DOHH2 (cell line): ENCODE data around the gene SYTL2.

Experiments
- H3F3A ChIP-seq: fragments of 200-600 bp; sonication (generic), shearing (Covaris generic); 2 replicates; pipeline ENCODE4 v1.6.0; 2016; ENCODE audit warnings: antibody characterized with exemption, mild to moderate bottlenecking; ENCODE audit not compliant: control insufficient read depth, insufficient read depth
- H3K27ac ChIP-seq: fragments of 200-600 bp; sonication (generic); 2 replicates; pipeline ENCODE4 v1.5.1; 2014; ENCODE audit warnings: low read depth, mild to moderate bottlenecking, low read length, moderate library complexity
- H3K27me3 ChIP-seq: fragments of 200-600 bp; sonication (generic); 2 replicates; pipeline ENCODE4 v1.6.1; 2014; ENCODE audit warnings: mild to moderate bottlenecking, low read length, mixed read lengths; ENCODE audit not compliant: control insufficient read depth
- H3K36me3 ChIP-seq: fragments of 200-600 bp; sonication (generic); 2 replicates; pipeline ENCODE4 v1.6.1; 2014; ENCODE audit warnings: mild to moderate bottlenecking, low read length, moderate library complexity, mixed read lengths; ENCODE audit not compliant: control insufficient read depth
- H3K4me1 ChIP-seq: fragments of 200-600 bp; sonication (generic); 2 replicates; pipeline ENCODE4 v1.6.1; 2014; ENCODE audit warnings: mild to moderate bottlenecking, low read length, mixed read lengths; ENCODE audit not compliant: control insufficient read depth
- H3K4me2 ChIP-seq: fragments of 200-600 bp; sonication (generic); 2 replicates; pipeline ENCODE4 v1.6.0; 2014; ENCODE audit warnings: mild to moderate bottlenecking, low read length, moderate library complexity
- H3K4me3 ChIP-seq: fragments of 200-600 bp; sonication (generic); 2 replicates; pipeline ENCODE4 v1.5.1; 2014; ENCODE audit warnings: mild to moderate bottlenecking, low read length, mixed read lengths
- H3K79me2 ChIP-seq: fragments of 200-600 bp; sonication (generic); 2 replicates; pipeline ENCODE4 v1.6.1; 2014; ENCODE audit warnings: mild to moderate bottlenecking, low read length, mixed read lengths; ENCODE audit not compliant: control insufficient read depth
- H3K9me2 ChIP-seq: fragments of 200-600 bp; sonication (generic); replicated peaks from 2 replicates; pipeline ENCODE4 v1.6.1; 2014; ENCODE audit warnings: mild to moderate bottlenecking, low read length, mixed read lengths; ENCODE audit not compliant: control insufficient read depth
- H3K9me3 ChIP-seq: fragments of 200-600 bp; sonication (generic); 2 replicates; pipeline ENCODE4 v1.6.1; 2014; ENCODE audit warnings: antibody characterized with exemption, low read length, mixed read lengths; ENCODE audit not compliant: control insufficient read depth, insufficient read depth
- H4K20me1 ChIP-seq: fragments of 200-600 bp; sonication (generic); 2 replicates; pipeline ENCODE4 v1.6.0; 2014; ENCODE audit warnings: low read depth, mild to moderate bottlenecking, antibody characterized with exemption, low read length, moderate library complexity; ENCODE audit not compliant: control insufficient read depth, insufficient read depth
- CTCF ChIP-seq: fragments of 200-600 bp; sonication (generic); IDR thresholded peaks from one replicate; pipeline ENCODE4 v1.5.1; 2014; ENCODE audit warnings: antibody characterized with exemption, mild to moderate bottlenecking, low read depth, low read length; ENCODE audit not compliant: poor library complexity, severe bottlenecking
- EZH2phosphoT487 ChIP-seq: fragments of 200-600 bp; sonication (generic); IDR thresholded peaks from 2 replicates; pipeline ENCODE4 v1.6.1; 2017; ENCODE audit warnings: borderline replicate concordance, mild to moderate bottlenecking, antibody characterized with exemption, low read length, moderate library complexity, mixed read lengths

Gene SYTL2

DNA sequence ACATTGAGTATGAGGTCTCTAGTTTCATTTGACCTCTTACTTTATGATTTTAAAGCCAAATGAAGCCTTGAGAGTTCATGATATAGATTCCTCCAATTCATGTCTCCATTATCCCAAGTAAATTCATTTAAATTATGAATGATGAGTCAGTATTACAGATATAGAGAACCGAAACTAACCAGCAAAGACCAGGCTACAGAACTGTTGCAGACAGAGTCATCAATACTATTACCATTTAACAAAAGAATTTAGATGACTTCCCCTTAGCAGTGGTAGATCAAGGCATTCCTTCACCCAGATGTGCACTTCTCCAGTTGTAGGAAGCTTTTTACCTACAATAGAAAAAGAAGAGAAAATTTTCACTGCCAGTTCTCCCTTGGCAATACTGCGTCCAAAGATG is 113.2 kb downstream of the SYTL2 start:
- H3K4me1 ChIP-seq, result no peaks in the 10 kb centered on the region
- H3K9me2 ChIP-seq, result no peaks in the 10 kb centered on the region
- H3K27ac ChIP-seq, result no peak overlapping the region
- no peaks in the 10 kb centered on the region for H3K36me3 ChIP-seq
- TF ChIP-seq CTCF (no peak), EZH2phosphoT487 (no peak)
- H3K9me3 ChIP-seq, result no peaks in the 10 kb centered on the region
- no peaks in the 10 kb centered on the region for H3K79me2 ChIP-seq
- H3F3A ChIP-seq, result no peaks in the 10 kb centered on the region
- no peak overlapping the region for H3K4me3 ChIP-seq
- H4K20me1 ChIP-seq, result no peaks in the 10 kb centered on the region
- H3K4me2 ChIP-seq, result no peak overlapping the region
- peaks cover 8% of the 10 kb centered on the region; the same call in 1 of the 2 replicates for H3K27me3 ChIP-seq

DNA sequence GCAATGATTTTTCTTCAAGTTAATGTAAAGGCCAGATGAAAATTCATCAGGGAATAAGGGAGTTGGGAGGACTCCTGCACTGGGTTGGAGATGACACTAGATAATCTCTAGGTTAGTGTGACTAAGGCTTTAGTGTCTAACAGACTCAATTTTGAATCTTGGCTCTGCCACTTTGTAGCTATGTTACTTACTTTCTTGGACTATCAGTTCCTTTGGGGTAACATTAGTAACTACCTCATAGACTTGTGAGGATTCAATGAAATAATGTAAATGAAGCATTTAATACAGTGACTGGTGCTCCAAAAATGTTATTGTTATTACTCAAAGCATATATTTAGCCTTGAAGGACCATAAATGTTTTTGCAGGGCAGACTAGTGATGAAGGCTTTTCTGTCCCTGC is 115.4 kb downstream of the SYTL2 start:
- Histone ChIP-seq H4K20me1 (no peaks in the 10 kb centered on the region), H3K36me3 (no peaks in the 10 kb centered on the region), H3K27me3 (peaks cover 15% of the 10 kb centered on the region), H3K9me3 (no peaks in the 10 kb centered on the region), H3F3A (no peaks in the 10 kb centered on the region), H3K4me2 (no peak overlapping the region), H3K27ac (no peak overlapping the region), H3K4me1 (no peaks in the 10 kb centered on the region), H3K79me2 (no peaks in the 10 kb centered on the region), H3K9me2 (no peaks in the 10 kb centered on the region), H3K4me3 (no peak overlapping the region)
- TF ChIP-seq EZH2phosphoT487 (no peak), CTCF (no peak)

DNA sequence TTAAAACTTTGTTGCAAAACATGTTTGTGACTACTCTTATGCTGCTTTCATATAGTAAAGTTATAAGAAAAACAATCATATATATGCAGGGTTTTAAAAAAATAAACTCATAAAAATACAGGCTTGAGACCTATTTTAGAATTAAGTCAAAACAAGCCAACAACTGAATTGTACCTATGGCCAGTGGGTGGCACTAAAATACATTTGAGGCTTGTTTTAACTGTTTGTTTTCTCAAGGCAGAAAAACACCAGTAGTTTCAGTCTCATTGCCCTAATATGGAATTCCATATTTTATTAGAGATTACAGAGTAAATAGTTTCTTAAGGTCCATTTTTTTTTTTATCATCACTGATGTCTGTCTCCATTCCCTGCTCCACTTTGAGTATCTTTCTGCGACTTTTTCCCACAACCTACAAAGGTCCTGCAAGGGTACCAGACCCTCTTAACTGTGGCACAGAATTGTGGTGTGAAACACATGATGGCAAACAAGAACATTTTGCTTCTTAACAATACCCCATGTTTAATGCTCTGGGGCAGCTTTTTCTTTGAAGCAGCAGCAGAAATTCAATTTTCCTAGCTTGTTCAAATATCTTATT is 116.5 kb downstream of the SYTL2 start:
- no peaks in the 10 kb centered on the region for H3K4me1 ChIP-seq
- no peaks in the 10 kb centered on the region for H3K79me2 ChIP-seq
- no peak overlapping the region for H3K4me2 ChIP-seq
- H4K20me1 ChIP-seq, result no peaks in the 10 kb centered on the region
- H3K9me2 ChIP-seq, result no peaks in the 10 kb centered on the region
- TF ChIP-seq CTCF, result peak; percentile 64
- TF ChIP-seq EZH2phosphoT487, result no peak
- H3F3A ChIP-seq, result no peaks in the 10 kb centered on the region
- no peak overlapping the region for H3K27ac ChIP-seq
- no peak overlapping the region for H3K4me3 ChIP-seq
- H3K27me3 ChIP-seq, result peaks cover 15% of the 10 kb centered on the region
- H3K36me3 ChIP-seq, result no peaks in the 10 kb centered on the region
- no peaks in the 10 kb centered on the region for H3K9me3 ChIP-seq
